Measurements from ENCODE around the gene BORCS8.
"Not testable (repeated sequence)": the region's sequence is repeated elsewhere in the genome, so short reads cannot be mapped to it uniquely, and the experiment has no call there.

BORCS8 gene

GRCh38 chr19:19181488-19181998 is 10.4 kb downstream of the BORCS8 start:
- Histone ChIP-seq H3K27me3 (replicated peaks; ENCODE audit: control insufficient read depth, insufficient read depth, low read length) (no peaks in the 10 kb centered on the region), H3K4me3 (replicated peaks; ENCODE audit: low read depth, low read length) (no peak overlapping the region), H3K36me3 (ENCODE audit: control insufficient read depth, insufficient read depth, low read length) (peaks cover 32% of the 10 kb centered on the region)
- no peak for TF ChIP-seq CTCF (IDR thresholded peaks at IDR 0.05; ENCODE audit: insufficient read depth, low read length, poor library complexity, severe bottlenecking)
- no peak for DNase-seq (ENCODE audit: extremely low read depth, insufficient read length)

GRCh38 chr19:19179548-19180441 is 12.2 kb downstream of the BORCS8 start:
- Histone ChIP-seq H3K27me3 (replicated peaks; ENCODE audit: control insufficient read depth, insufficient read depth, low read length) (no peaks in the 10 kb centered on the region), H3K36me3 (ENCODE audit: control insufficient read depth, insufficient read depth, low read length) (peaks cover 28% of the 10 kb centered on the region), H3K4me3 (replicated peaks; ENCODE audit: low read depth, low read length) (no peak overlapping the region)
- no peak for DNase-seq (ENCODE audit: extremely low read depth, insufficient read length)
- TF ChIP-seq CTCF (IDR thresholded peaks at IDR 0.05; ENCODE audit: insufficient read depth, low read length, poor library complexity, severe bottlenecking) = no peak

- DNase-seq (ENCODE audit: extremely low read depth, insufficient read length) = no peak
- no peaks in the 10 kb centered on the region for H3K27me3 ChIP-seq (replicated peaks; ENCODE audit: control insufficient read depth, insufficient read depth, low read length)
- peaks cover 23% of the 10 kb centered on the region for H3K36me3 ChIP-seq (ENCODE audit: control insufficient read depth, insufficient read depth, low read length)
- H3K4me3 ChIP-seq (replicated peaks; ENCODE audit: low read depth, low read length) = no peak overlapping the region
- TF ChIP-seq CTCF (IDR thresholded peaks at IDR 0.05; ENCODE audit: insufficient read depth, low read length, poor library complexity, severe bottlenecking) = no peak
Observed at GRCh38 chr19:19176950-19177349, 15.0 kb downstream of the BORCS8 start.

- not testable (repeated sequence) for H3K36me3 ChIP-seq (ENCODE audit: control insufficient read depth, insufficient read depth, low read length); DNase-seq (ENCODE audit: extremely low read depth, insufficient read length)
Observed at GRCh38 chr19:19173243-19173642, 18.7 kb downstream of the BORCS8 start.

GRCh38 chr19:19171821-19172532 is 20.0 kb downstream of the BORCS8 start:
- no peak overlapping the region for H3K4me3 ChIP-seq (replicated peaks; ENCODE audit: low read depth, low read length)
- H3K27me3 ChIP-seq (replicated peaks; ENCODE audit: control insufficient read depth, insufficient read depth, low read length) = no peaks in the 10 kb centered on the region
- peaks cover 5% of the 10 kb centered on the region for H3K36me3 ChIP-seq (ENCODE audit: control insufficient read depth, insufficient read depth, low read length)
- DNase-seq (ENCODE audit: extremely low read depth, insufficient read length) = peak; percentile 66
- no peak for TF ChIP-seq CTCF (IDR thresholded peaks at IDR 0.05; ENCODE audit: insufficient read depth, low read length, poor library complexity, severe bottlenecking)

More at GRCh38 chr19:19173243-19173642, 18.7 kb downstream of the BORCS8 start:
- H3K27me3 ChIP-seq (replicated peaks; ENCODE audit: control insufficient read depth, insufficient read depth, low read length); H3K4me3 ChIP-seq (replicated peaks; ENCODE audit: low read depth, low read length): not testable (repeated sequence)
